Measurements from ENCODE around the gene SLC24A5. TPM values are rescaled to one million over a fixed set of nuclear protein-coding genes. Genes with fewer than 3 reads are reported as not detected.

SLC24A5 gene
- total and polyA plus RNA-seq, 10 of the 15 experiments (the other 5 are each of a cell fraction or from before 2014, with no cell fraction given) = not detected

GRCh38 chr15:48131324-48131723 lies 10.5 kb downstream of the SLC24A5 start:
- ChIA-PET RAD21 (ENCODE audit: unreplicated experiment) (no interaction called here), SMC1A (ENCODE audit: uncharacterized antibody, unreplicated experiment) (interaction anchor here (0.6 to 1.8 kb wide), 2 partner anchors 18 to 23 kb away, joined by 3 to 5 read pairs; no protein-coding TSS in a partner anchor), POLR2A (no interaction called here), CTCF (no interaction called here)
- Histone ChIP-seq H3K36me3 (ENCODE audit: control insufficient read depth in 2 of 2, insufficient read depth in 2 of 2, low read length in 1 of 2) (no peaks in the 10 kb centered on the region), H4K20me1 (ENCODE audit: control insufficient read depth, insufficient read depth) (no peaks in the 10 kb centered on the region), H3K27ac (ENCODE audit: control insufficient read depth, insufficient read depth) (no peak overlapping the region), H3K4me1 (ENCODE audit: control insufficient read depth, insufficient read depth, low read length) (no peaks in the 10 kb centered on the region), H3K79me2 (ENCODE audit: control insufficient read depth, insufficient read depth, low read length) (no peaks in the 10 kb centered on the region), H2AFZ (ENCODE audit: control insufficient read depth, low read depth, low read length) (no peak overlapping the region), H3K9ac (ENCODE audit: control insufficient read depth, insufficient read depth, low read length) (no peak overlapping the region), H3K4me2 (ENCODE audit: control insufficient read depth, insufficient read depth) (no peak overlapping the region), H3K27me3 (replicated peaks in 1 of 2; ENCODE audit: control insufficient read depth in 2 of 2, insufficient read depth in 2 of 2, low read length in 1 of 2) (no peaks in the 10 kb centered on the region), H3K9me3 (replicated peaks; ENCODE audit: control insufficient read depth, insufficient read depth, low read length) (no peaks in the 10 kb centered on the region), H3K4me3 (no peak overlapping the region)
- intact Hi-C loops (cut with micrococcal nuclease; ENCODE audit: unreplicated experiment) = no loop called here
- DNase-seq (ENCODE audit: low read depth, low spot score) (no peak), ATAC-seq (no peak), FAIRE-seq (no peak)
- TF ChIP-seq SMAD1 (IDR thresholded peaks at IDR 0.05; ENCODE audit: low read depth, partially characterized antibody) (no peak), WRNIP1 (IDR thresholded peaks at IDR 0.05; ENCODE audit: borderline replicate concordance, low read depth, low read length) (no peak), MTA2 (IDR thresholded peaks at IDR 0.05; ENCODE audit: low read depth) (no peak)
- in situ Hi-C loops (cut with MboI) = no loop called here
- no TSS peak for BruUV-seq (replicated peaks)

- POLR2A ChIA-PET = interaction anchor here (0.6 to 0.8 kb wide), 2 partner anchors 16 to 44 kb away, joined by 3 read pairs; no protein-coding TSS in a partner anchor
- WGBS (ENCODE audit: insufficient coverage, insufficient replicate concordance, low lambda C conversion rate, missing lambda C conversion rate) = 59% methylated on average over 6 of the region's 6 CpGs
Measured at GRCh38 chr15:48132874-48133273, 12.1 kb downstream of the SLC24A5 start.

More at GRCh38 chr15:48132874-48133273, 12.1 kb downstream of the SLC24A5 start:
- Histone ChIP-seq H3K9ac (ENCODE audit: control insufficient read depth, insufficient read depth, low read length) (no peak overlapping the region), H3K27me3 (replicated peaks in 1 of 2; ENCODE audit: control insufficient read depth in 2 of 2, insufficient read depth in 2 of 2, low read length in 1 of 2) (no peaks in the 10 kb centered on the region), H3K4me2 (ENCODE audit: control insufficient read depth, insufficient read depth) (no peak overlapping the region), H3K4me1 (ENCODE audit: control insufficient read depth, insufficient read depth, low read length) (no peaks in the 10 kb centered on the region), H3K36me3 (ENCODE audit: control insufficient read depth in 2 of 2, insufficient read depth in 2 of 2, low read length in 1 of 2) (no peaks in the 10 kb centered on the region), H4K20me1 (ENCODE audit: control insufficient read depth, insufficient read depth) (no peaks in the 10 kb centered on the region), H3K79me2 (ENCODE audit: control insufficient read depth, insufficient read depth, low read length) (no peaks in the 10 kb centered on the region), H3K4me3 (no peak overlapping the region), H3K27ac (ENCODE audit: control insufficient read depth, insufficient read depth) (no peak overlapping the region), H2AFZ (ENCODE audit: control insufficient read depth, low read depth, low read length) (no peak overlapping the region), H3K9me3 (replicated peaks; ENCODE audit: control insufficient read depth, insufficient read depth, low read length) (no peaks in the 10 kb centered on the region)
- TF ChIP-seq RAD21 (IDR thresholded peaks at IDR 0.05; ENCODE audit: insufficient read depth, low read depth, low read length) (no peak), KLF5 (IDR thresholded peaks at IDR 0.05; ENCODE audit: partially characterized antibody) (no peak), MTA3 (IDR thresholded peaks at IDR 0.05; ENCODE audit: borderline replicate concordance, low read length) (no peak), JUNB (IDR thresholded peaks at IDR 0.05) (no peak), STAT1 (conservative IDR thresholded peaks at IDR 0.05) (no peak), HDAC6 (IDR thresholded peaks at IDR 0.05; ENCODE audit: unreplicated experiment) (no peak), SKIL (IDR thresholded peaks at IDR 0.05; ENCODE audit: low read depth, poor library complexity, severe bottlenecking) (no peak), NR2C2 (IDR thresholded peaks at IDR 0.05; ENCODE audit: borderline replicate concordance, control insufficient read depth, insufficient read length, low read depth) (no peak)
- ChIA-PET RAD21 (ENCODE audit: unreplicated experiment) (interaction anchor here (0.7 to 1.2 kb wide), 2 partner anchors 12 to 153 kb away, joined by 4 read pairs; no protein-coding TSS in a partner anchor), CTCF (interaction anchor here (1.2 to 1.7 kb wide), 4 partner anchors 11 to 78 kb away, joined by 3 to 5 read pairs (median 4); no protein-coding TSS in a partner anchor), SMC1A (ENCODE audit: uncharacterized antibody, unreplicated experiment) (interaction anchor here (1.8 kb wide), 1 partner anchor 19 kb away, joined by 5 read pairs; no protein-coding TSS in a partner anchor)
- FAIRE-seq (no peak), DNase-seq (ENCODE audit: low read depth, low spot score) (no peak), ATAC-seq (no peak)
- in situ Hi-C loops (cut with MboI) = no loop called here
- no TSS peak for BruUV-seq (replicated peaks)
- intact Hi-C loops (cut with micrococcal nuclease; ENCODE audit: unreplicated experiment) = no loop called here

Data from GM12878 (cell line).